ENCODE results near the gene LDLRAD2. TPM values are rescaled to one million over a fixed set of nuclear protein-coding genes. Genes with fewer than 3 reads are reported as not detected.
"Not testable (repeated sequence)": the region's sequence is repeated elsewhere in the genome, so short reads cannot be mapped to it uniquely, and the experiment has no call there.

Gene LDLRAD2
- total RNA-seq, 1 donor from 2014 or later = 0.07 TPM

- H3K4me1 Mint-ChIP-seq (ENCODE audit: low read depth) = no peaks in the 10 kb centered on the region
- peaks cover 3% of the 10 kb centered on the region for H3K9me3 Mint-ChIP-seq (ENCODE audit: low read depth)
- peak; percentile 93 for DNase-seq (ENCODE audit: low spot score)
- no peaks in the 10 kb centered on the region for H3K27me3 Mint-ChIP-seq (ENCODE audit: low read depth)
- TF ChIP-seq CTCF (IDR thresholded peaks at IDR 0.05) = no peak
- peaks cover 39% of the 10 kb centered on the region for H3K36me3 Mint-ChIP-seq (ENCODE audit: low read depth)
- no peak overlapping the region for H3K4me3 Mint-ChIP-seq (ENCODE audit: unreplicated experiment)
- no peak overlapping the region for H3K27ac Mint-ChIP-seq (ENCODE audit: unreplicated experiment)
These were observed 11.3 kb downstream of the LDLRAD2 start for GRCh38 chr1:21823206-21823979.

GRCh38 chr1:21823980-21824702, 12.1 kb downstream of the LDLRAD2 start:
- Mint-ChIP-seq H3K27ac (ENCODE audit: unreplicated experiment) (no peak overlapping the region), H3K27me3 (ENCODE audit: low read depth) (no peaks in the 10 kb centered on the region), H3K4me1 (ENCODE audit: low read depth) (no peaks in the 10 kb centered on the region), H3K9me3 (ENCODE audit: low read depth) (peaks cover 3% of the 10 kb centered on the region), H3K4me3 (ENCODE audit: unreplicated experiment) (no peak overlapping the region), H3K36me3 (ENCODE audit: low read depth) (peaks cover 39% of the 10 kb centered on the region)
- TF ChIP-seq CTCF (IDR thresholded peaks at IDR 0.05) = no peak
- DNase-seq (ENCODE audit: low spot score) = no peak

GRCh38 chr1:21824926-21825325, 12.9 kb downstream of the LDLRAD2 start:
- H3K27me3 Mint-ChIP-seq (ENCODE audit: low read depth) = no peaks in the 10 kb centered on the region
- no peak for DNase-seq (ENCODE audit: low spot score)
- no peak overlapping the region for H3K4me3 Mint-ChIP-seq (ENCODE audit: unreplicated experiment)
- H3K9me3 Mint-ChIP-seq (ENCODE audit: low read depth) = peaks cover under 1% of the 10 kb centered on the region
- H3K36me3 Mint-ChIP-seq (ENCODE audit: low read depth) = peaks cover 34% of the 10 kb centered on the region
- TF ChIP-seq CTCF (IDR thresholded peaks at IDR 0.05) = no peak
- H3K27ac Mint-ChIP-seq (ENCODE audit: unreplicated experiment) = no peak overlapping the region
- H3K4me1 Mint-ChIP-seq (ENCODE audit: low read depth) = no peaks in the 10 kb centered on the region

- Mint-ChIP-seq H3K4me3 (ENCODE audit: unreplicated experiment) (no peak overlapping the region), H3K9me3 (ENCODE audit: low read depth) (no peaks in the 10 kb centered on the region), H3K36me3 (ENCODE audit: low read depth) (peaks cover 34% of the 10 kb centered on the region), H3K4me1 (ENCODE audit: low read depth) (no peaks in the 10 kb centered on the region), H3K27ac (ENCODE audit: unreplicated experiment) (no peak overlapping the region), H3K27me3 (ENCODE audit: low read depth) (no peaks in the 10 kb centered on the region)
- DNase-seq (ENCODE audit: low spot score) = no peak
- no peak for TF ChIP-seq CTCF (IDR thresholded peaks at IDR 0.05)
These were observed 13.3 kb downstream of the LDLRAD2 start for GRCh38 chr1:21825393-21825792.

GRCh38 chr1:21826694-21827093, 14.6 kb downstream of the LDLRAD2 start:
- H3K27ac Mint-ChIP-seq (ENCODE audit: unreplicated experiment); DNase-seq (ENCODE audit: low spot score); H3K4me3 Mint-ChIP-seq (ENCODE audit: unreplicated experiment); H3K27me3 Mint-ChIP-seq (ENCODE audit: low read depth); H3K4me1 Mint-ChIP-seq (ENCODE audit: low read depth); H3K9me3 Mint-ChIP-seq (ENCODE audit: low read depth): not testable (repeated sequence)
- peaks cover 30% of the 10 kb centered on the region for H3K36me3 Mint-ChIP-seq (ENCODE audit: low read depth)
